Prostate gland (tissue), 2 donors: Measurements from ENCODE around the gene DNM1L.

ENCODE experiments used
- POLR2AphosphoS5 ChIP-seq: sonication (generic); formaldehyde crosslinking; IDR thresholded peaks from one replicate; pipeline ENCODE4 v1.6.1; 2017; ENCODE audit warnings: antibody characterized with exemption
- TF ChIP-seq, protein P1 (sequence below), 4 experiments: fragments of 200-600 bp in 2 of 4; fragments of 450-650 bp in 2 of 4; sonication (generic) in 2 of 4; IDR thresholded peaks; 1 replicate in 3 of 4; 2 replicates in 1 of 4; pipeline ENCODE4 v1.5.1; 2016 to 2019; ENCODE audit warnings: antibody characterized with exemption in 4 of 4, mild to moderate bottlenecking in 2 of 4, moderate library complexity in 2 of 4

DNA sequence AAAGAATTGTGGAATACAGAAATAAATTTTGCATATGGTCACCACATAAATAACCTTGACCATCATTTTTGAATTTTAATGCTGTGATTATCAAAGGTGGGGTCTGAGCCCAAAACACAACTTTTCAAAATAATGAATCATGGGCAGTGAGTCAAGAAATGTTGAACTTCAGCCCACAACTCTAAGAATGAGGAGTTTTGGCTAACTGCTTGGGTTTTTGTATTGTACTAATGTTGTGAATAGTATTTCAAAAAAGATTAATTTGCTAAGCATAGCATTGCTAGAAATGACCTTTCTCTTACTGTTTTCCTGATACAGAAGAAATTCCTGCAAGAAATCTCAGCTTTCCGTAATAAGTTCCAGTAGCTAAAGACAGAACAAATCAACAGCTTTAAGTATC is 101.0 kb downstream of the DNM1L start:
- no peak for TF ChIP-seq POLR2AphosphoS5
- TF ChIP-seq, protein P1, sequence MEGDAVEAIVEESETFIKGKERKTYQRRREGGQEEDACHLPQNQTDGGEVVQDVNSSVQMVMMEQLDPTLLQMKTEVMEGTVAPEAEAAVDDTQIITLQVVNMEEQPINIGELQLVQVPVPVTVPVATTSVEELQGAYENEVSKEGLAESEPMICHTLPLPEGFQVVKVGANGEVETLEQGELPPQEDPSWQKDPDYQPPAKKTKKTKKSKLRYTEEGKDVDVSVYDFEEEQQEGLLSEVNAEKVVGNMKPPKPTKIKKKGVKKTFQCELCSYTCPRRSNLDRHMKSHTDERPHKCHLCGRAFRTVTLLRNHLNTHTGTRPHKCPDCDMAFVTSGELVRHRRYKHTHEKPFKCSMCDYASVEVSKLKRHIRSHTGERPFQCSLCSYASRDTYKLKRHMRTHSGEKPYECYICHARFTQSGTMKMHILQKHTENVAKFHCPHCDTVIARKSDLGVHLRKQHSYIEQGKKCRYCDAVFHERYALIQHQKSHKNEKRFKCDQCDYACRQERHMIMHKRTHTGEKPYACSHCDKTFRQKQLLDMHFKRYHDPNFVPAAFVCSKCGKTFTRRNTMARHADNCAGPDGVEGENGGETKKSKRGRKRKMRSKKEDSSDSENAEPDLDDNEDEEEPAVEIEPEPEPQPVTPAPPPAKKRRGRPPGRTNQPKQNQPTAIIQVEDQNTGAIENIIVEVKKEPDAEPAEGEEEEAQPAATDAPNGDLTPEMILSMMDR (IDR thresholded peaks at IDR 0.05): no peak
